Superior temporal gyrus (tissue), 1 donor: ENCODE results near the gene MOB1B.
"Not testable (repeated sequence)": the region's sequence is repeated elsewhere in the genome, so short reads cannot be mapped to it uniquely, and the experiment has no call there.

Experiments
- DNase-seq: peaks from one replicate; pipeline ENCODE4 v3.0.0-alpha.2; 2016; ENCODE audit errors: extremely low spot score

Gene MOB1B

GRCh38 chr4:70956549-70957210 is 54.5 kb downstream of the MOB1B start:
- DNase-seq: no peak

- no peak for DNase-seq
Measured at GRCh38 chr4:70958681-70959080, 56.5 kb downstream of the MOB1B start.

- no peak for DNase-seq
Measured at GRCh38 chr4:70969076-70969475, 66.9 kb downstream of the MOB1B start.

GRCh38 chr4:70976252-70976651 is 74.1 kb downstream of the MOB1B start:
- no peak for DNase-seq

GRCh38 chr4:70979445-70980008 is 77.4 kb downstream of the MOB1B start:
- DNase-seq: no peak

- no peak for DNase-seq
Measured at GRCh38 chr4:70980196-70980595, 78.0 kb downstream of the MOB1B start.

GRCh38 chr4:70984106-70984505 is 81.9 kb downstream of the MOB1B start:
- DNase-seq: no peak

- no peak for DNase-seq
Measured at GRCh38 chr4:70984589-70984988, 82.4 kb downstream of the MOB1B start.

- no peak for DNase-seq
Measured at GRCh38 chr4:70991596-70991995, 89.4 kb downstream of the MOB1B start.

GRCh38 chr4:70992391-70992881 is 90.3 kb downstream of the MOB1B start:
- DNase-seq: no peak

- DNase-seq: peak; percentile 86
Measured at GRCh38 chr4:70993181-70994068, 91.3 kb downstream of the MOB1B start, which contains the start of gene DCK. TSS of gene DCK (plus strand) at chr4:70993649. CDS start at chr4:70993836, 187 bp downstream.

GRCh38 chr4:70994069-70994366 is 91.8 kb downstream of the MOB1B start:
- no peak for DNase-seq

- no peak for DNase-seq
Measured at GRCh38 chr4:70994387-70995099, 92.4 kb downstream of the MOB1B start.

GRCh38 chr4:70996018-70996360 is 93.8 kb downstream of the MOB1B start:
- DNase-seq: no peak

- DNase-seq: no peak
Measured at GRCh38 chr4:70997036-70997435, 94.9 kb downstream of the MOB1B start.

GRCh38 chr4:70997546-70997945 is 95.4 kb downstream of the MOB1B start:
- DNase-seq: no peak

- DNase-seq: not testable (repeated sequence)
Measured at GRCh38 chr4:70999639-71000038, 97.5 kb downstream of the MOB1B start.

- DNase-seq: not testable (repeated sequence)
Measured at GRCh38 chr4:71001363-71001762, 99.2 kb downstream of the MOB1B start.

GRCh38 chr4:71004281-71004851 is 102.2 kb downstream of the MOB1B start:
- no peak for DNase-seq

- DNase-seq: not testable (repeated sequence)
Measured at GRCh38 chr4:71005025-71005424, 102.9 kb downstream of the MOB1B start.

GRCh38 chr4:71006203-71006907 is 104.2 kb downstream of the MOB1B start:
- no peak for DNase-seq
